Upper lobe of left lung (tissue), 6 donors: ENCODE data around the gene CHKA. TPM values are rescaled to one million over a fixed set of nuclear protein-coding genes. Genes with fewer than 3 reads are reported as not detected.
"Not testable (repeated sequence)": the region's sequence is repeated elsewhere in the genome, so short reads cannot be mapped to it uniquely, and the experiment has no call there.

ENCODE experiments used
- ATAC-seq, 2 donors: fragments of 200-7000 bp; cut with Tn5 transposase; one replicate each; pipeline ENCODE4 v1.9.1; 2022; ENCODE audit warnings: mild to moderate bottlenecking in 2 of 2, moderate library complexity in 2 of 2; ENCODE audit not compliant: low FRiP score in 2 of 2
- DNase-seq, 2 donors: peaks; one replicate each; pipeline ENCODE4 v3.0.0-alpha.2; 2019 to 2020
- H3K27ac ChIP-seq, 4 donors: fragments of 200-600 bp; sonication (generic); one replicate each; pipeline ENCODE4 v1.5.1; 2016 to 2019
- H3K27me3 ChIP-seq, 4 donors: fragments of 200-600 bp; sonication (generic); one replicate each; pipeline ENCODE4 v1.5.1; 2017 to 2019
- H3K36me3 ChIP-seq, 4 donors: fragments of 200-600 bp; sonication (generic); one replicate each; pipeline ENCODE4 v1.5.1; 2016 to 2019
- H3K4me1 ChIP-seq, 4 donors: fragments of 200-600 bp; sonication (generic); one replicate each; pipeline ENCODE4 v1.5.1; 2018 to 2019
- H3K4me3 ChIP-seq, 4 donors: fragments of 200-600 bp; sonication (generic); one replicate each; pipeline ENCODE4 v1.5.1; 2017 to 2019; ENCODE audit warnings: mild to moderate bottlenecking in 2 of 4, moderate library complexity in 1 of 4
- H3K9me3 ChIP-seq, 4 donors: fragments of 200-600 bp; sonication (generic); one replicate each; pipeline ENCODE4 v1.5.1; 2018 to 2019
- EP300 ChIP-seq, 4 donors: sonication (generic); formaldehyde crosslinking; IDR thresholded peaks; one replicate each; pipeline ENCODE4 v1.5.1; 2017; ENCODE audit warnings: antibody characterized with exemption in 4 of 4, control low read depth in 2 of 4
- POLR2A ChIP-seq, 4 donors: fragments of 450-650 bp; IDR thresholded peaks; one replicate each; pipeline ENCODE4 v1.5.1; 2016 to 2017; ENCODE audit warnings: antibody characterized with exemption in 4 of 4, mild to moderate bottlenecking in 2 of 4
- POLR2AphosphoS5 ChIP-seq, 2 donors: sonication (generic); formaldehyde crosslinking; IDR thresholded peaks; one replicate each; pipeline ENCODE4 v1.5.1; 2017; ENCODE audit warnings: antibody characterized with exemption in 2 of 2
- WGBS, 2 donors: methylation state at CpG; one replicate each; pipeline ENCODE4 v1.1.5; 2017 to 2018; 5-methylcytosine and 5-hydroxymethylcytosine counted together
- total RNA-seq, 6 donors: library from RNA; depleted of rRNA in 4 of 6; stranded (reverse); fragments of >200 nt in 4 of 6; gene quantifications; one replicate each; pipeline versions ENCODE4 v1.1.0 to v1.2.1, GENCODE V29; 2016 to 2021
- TF ChIP-seq, protein P1 (sequence below), 6 experiments: fragments of 450-650 bp in 4 of 6; fragments of 200-600 bp in 2 of 6; sonication (generic) in 2 of 6; IDR thresholded peaks; one replicate each; pipeline ENCODE4 v1.5.1; 2016 to 2019; ENCODE audit warnings: antibody characterized with exemption in 6 of 6
- donor health status: DM: no; HTN: no; CAD: no; lungs with moderate emphysema.
- donor health status: DM: no; HTN: yes; CAD: no; lungs with severe emphysema.

The CHKA gene
- total RNA-seq, 6 donors from 2014 or later: 34.5 to 128 (median 59.1) TPM

DNA sequence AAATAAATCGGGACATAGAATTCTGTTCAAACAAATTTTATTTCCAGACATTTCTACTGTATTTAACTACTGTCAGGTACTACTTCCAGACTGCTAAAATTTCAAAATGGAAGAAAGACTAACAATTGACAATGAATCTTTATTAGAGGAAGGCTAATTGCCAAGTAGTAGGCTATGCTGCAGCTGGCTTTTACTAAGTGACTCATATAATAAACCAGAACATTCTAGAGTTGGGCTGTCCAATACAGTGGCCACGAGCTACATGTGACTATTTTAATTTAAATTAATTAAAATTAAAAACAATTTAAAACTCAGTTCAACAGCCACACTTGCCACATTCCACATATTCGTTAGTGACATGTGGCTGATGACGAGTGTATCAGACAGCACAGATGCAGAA lies 27.6 kb downstream of the CHKA start:
- no peaks in the 10 kb centered on the region for H3K27me3 ChIP-seq
- no peak for ATAC-seq
- no peak for DNase-seq
- H3K4me3 ChIP-seq: no peak overlapping the region
- H3K9me3 ChIP-seq: no peaks in the 10 kb centered on the region
- peaks cover 12 to 29% (median 20%) of the 10 kb centered on the region in 4 donors for H3K4me1 ChIP-seq
- no peaks in the 10 kb centered on the region for H3K36me3 ChIP-seq
- TF ChIP-seq POLR2AphosphoS5 (IDR thresholded peaks at IDR 0.05): no peak
- no peak overlapping the region for H3K27ac ChIP-seq
- 93 to 95% methylated on average over 4 of the region's 4 CpGs for whole genome bisulfite sequencing, 2 donors

DNA sequence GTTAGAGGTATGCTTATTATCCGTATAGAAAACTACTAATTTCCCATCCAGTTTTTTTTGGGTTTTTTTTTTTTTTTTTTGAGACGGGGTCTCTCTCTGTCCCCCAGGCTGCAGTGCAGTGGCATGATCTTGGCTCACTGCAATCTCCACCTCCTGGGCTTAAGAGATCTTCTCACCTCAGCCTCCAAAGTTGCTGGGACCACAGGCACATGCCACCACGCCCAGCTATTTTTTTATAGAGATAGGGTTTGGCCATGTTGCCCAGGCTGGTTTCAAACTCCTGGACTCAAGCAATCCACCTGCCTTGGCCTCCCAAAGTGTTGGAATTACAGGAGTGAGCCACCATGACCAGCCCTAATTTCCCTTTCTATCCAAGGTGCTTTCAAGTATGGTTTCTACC lies 28.2 kb downstream of the CHKA start:
- not testable (repeated sequence) for DNase-seq, H3K36me3 ChIP-seq, H3K9me3 ChIP-seq, H3K4me3 ChIP-seq, H3K27ac ChIP-seq, ATAC-seq, H3K27me3 ChIP-seq
- H3K4me1 ChIP-seq: peaks cover 12 to 26% (median 18%) of the 10 kb centered on the region in 4 donors
- 89 to 93% methylated on average over 3 of the region's 3 CpGs for WGBS, 2 donors

DNA sequence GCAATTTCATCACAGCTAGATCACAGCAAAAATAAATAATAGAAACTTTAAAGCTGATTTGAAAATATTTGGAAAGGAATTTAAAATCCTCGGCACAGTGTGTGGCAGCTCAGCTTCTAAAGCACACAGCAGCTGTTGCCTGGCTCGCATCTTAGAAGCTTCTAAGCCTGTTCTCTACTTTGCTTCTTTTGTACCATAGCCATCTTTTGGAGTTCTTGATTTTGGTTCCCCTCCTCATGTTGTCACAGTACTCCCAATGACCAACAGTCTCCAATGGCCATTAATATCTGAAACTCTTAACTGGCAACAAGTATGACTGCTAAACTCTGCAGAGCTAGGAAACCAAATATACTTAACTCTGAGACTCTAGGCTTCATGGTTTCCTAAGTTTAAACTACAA lies 28.8 kb downstream of the CHKA start:
- WGBS, 2 donors: 84 to 94% methylated on average over 2 of the region's 2 CpGs
- DNase-seq (no peak), ATAC-seq (no peak)
- peaks cover 12 to 26% (median 18%) of the 10 kb centered on the region in 4 donors for H3K4me1 ChIP-seq
- H3K27ac ChIP-seq: no peak overlapping the region
- no peaks in the 10 kb centered on the region for H3K27me3 ChIP-seq
- no peak overlapping the region for H3K4me3 ChIP-seq
- TF ChIP-seq, protein P1, sequence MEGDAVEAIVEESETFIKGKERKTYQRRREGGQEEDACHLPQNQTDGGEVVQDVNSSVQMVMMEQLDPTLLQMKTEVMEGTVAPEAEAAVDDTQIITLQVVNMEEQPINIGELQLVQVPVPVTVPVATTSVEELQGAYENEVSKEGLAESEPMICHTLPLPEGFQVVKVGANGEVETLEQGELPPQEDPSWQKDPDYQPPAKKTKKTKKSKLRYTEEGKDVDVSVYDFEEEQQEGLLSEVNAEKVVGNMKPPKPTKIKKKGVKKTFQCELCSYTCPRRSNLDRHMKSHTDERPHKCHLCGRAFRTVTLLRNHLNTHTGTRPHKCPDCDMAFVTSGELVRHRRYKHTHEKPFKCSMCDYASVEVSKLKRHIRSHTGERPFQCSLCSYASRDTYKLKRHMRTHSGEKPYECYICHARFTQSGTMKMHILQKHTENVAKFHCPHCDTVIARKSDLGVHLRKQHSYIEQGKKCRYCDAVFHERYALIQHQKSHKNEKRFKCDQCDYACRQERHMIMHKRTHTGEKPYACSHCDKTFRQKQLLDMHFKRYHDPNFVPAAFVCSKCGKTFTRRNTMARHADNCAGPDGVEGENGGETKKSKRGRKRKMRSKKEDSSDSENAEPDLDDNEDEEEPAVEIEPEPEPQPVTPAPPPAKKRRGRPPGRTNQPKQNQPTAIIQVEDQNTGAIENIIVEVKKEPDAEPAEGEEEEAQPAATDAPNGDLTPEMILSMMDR (IDR thresholded peaks at IDR 0.05): no peak
- TF ChIP-seq POLR2A (IDR thresholded peaks at IDR 0.05) (no peak), EP300 (IDR thresholded peaks at IDR 0.05) (no peak), POLR2AphosphoS5 (IDR thresholded peaks at IDR 0.05) (no peak)
- H3K36me3 ChIP-seq: no peaks in the 10 kb centered on the region
- H3K9me3 ChIP-seq: no peaks in the 10 kb centered on the region

DNA sequence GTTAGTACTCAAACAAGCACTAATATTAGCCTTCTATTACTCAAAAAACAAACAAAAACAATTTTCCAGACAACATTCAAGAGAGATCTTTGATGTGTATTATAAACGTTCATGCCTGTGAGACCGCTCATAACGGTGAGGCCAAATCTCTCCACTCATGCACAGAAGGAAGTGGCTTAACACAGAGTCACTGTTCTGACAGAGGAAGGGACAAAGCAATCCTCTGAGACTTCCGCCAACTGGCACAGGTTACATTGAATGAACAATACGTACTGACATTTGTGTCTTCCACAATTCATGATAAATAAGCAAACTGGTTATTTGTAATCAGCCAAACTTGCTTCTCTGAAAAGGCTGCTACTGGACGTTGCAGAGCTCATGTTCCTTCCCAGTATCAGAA lies 30.5 kb downstream of the CHKA start:
- TF ChIP-seq, protein P1 (IDR thresholded peaks at IDR 0.05): no peak
- no peak for TF ChIP-seq POLR2A (IDR thresholded peaks at IDR 0.05)
- TF ChIP-seq EP300 (IDR thresholded peaks at IDR 0.05): no peak
- TF ChIP-seq POLR2AphosphoS5 (IDR thresholded peaks at IDR 0.05): no peak
- peak overlapping the region; percentile 36 to 82 (median 55) for H3K27ac ChIP-seq
- no peaks in the 10 kb centered on the region for H3K36me3 ChIP-seq
- H3K4me3 ChIP-seq: no peak overlapping the region
- DNase-seq (peak in 1 of 2 donors; percentile 64), ATAC-seq (peak; percentile 56 to 66)
- peaks cover 12 to 26% (median 18%) of the 10 kb centered on the region in 4 donors for H3K4me1 ChIP-seq
- no peaks in the 10 kb centered on the region for H3K9me3 ChIP-seq
- 32 to 37% methylated on average over 6 of the region's 6 CpGs for WGBS, 2 donors
- no peaks in the 10 kb centered on the region for H3K27me3 ChIP-seq

DNA sequence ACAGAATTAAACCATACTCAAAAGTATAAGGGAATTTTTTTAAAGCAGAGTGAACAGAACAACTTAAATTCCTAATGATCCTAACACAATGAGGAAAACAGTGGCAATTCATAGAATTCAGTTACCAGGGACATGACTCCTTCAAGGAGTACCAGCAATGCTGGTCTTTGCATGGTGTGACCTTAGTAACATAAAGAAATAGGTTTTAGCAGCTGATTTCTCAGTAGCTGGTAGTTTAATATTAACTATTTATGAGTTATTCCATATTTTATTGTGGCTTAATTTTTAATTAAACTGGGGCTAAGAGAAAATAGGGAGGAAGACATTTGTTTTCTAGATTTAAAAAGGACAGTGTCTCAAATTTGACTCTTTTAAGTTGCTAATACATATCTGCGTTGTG lies 30.9 kb downstream of the CHKA start:
- no peak overlapping the region for H3K4me3 ChIP-seq
- no peak for ATAC-seq
- H3K4me1 ChIP-seq: peaks cover 12 to 26% (median 18%) of the 10 kb centered on the region in 4 donors
- 50 to 65% methylated on average over 1 of the region's 1 CpG for WGBS, 2 donors
- no peaks in the 10 kb centered on the region for H3K9me3 ChIP-seq
- H3K36me3 ChIP-seq: no peaks in the 10 kb centered on the region
- TF ChIP-seq POLR2AphosphoS5 (IDR thresholded peaks at IDR 0.05) (no peak), EP300 (IDR thresholded peaks at IDR 0.05) (no peak), POLR2A (IDR thresholded peaks at IDR 0.05) (no peak)
- TF ChIP-seq, protein P1 (IDR thresholded peaks at IDR 0.05): no peak
- no peak for DNase-seq
- H3K27me3 ChIP-seq: no peaks in the 10 kb centered on the region
- peak overlapping the region; percentile 36 to 82 (median 55) for H3K27ac ChIP-seq

DNA sequence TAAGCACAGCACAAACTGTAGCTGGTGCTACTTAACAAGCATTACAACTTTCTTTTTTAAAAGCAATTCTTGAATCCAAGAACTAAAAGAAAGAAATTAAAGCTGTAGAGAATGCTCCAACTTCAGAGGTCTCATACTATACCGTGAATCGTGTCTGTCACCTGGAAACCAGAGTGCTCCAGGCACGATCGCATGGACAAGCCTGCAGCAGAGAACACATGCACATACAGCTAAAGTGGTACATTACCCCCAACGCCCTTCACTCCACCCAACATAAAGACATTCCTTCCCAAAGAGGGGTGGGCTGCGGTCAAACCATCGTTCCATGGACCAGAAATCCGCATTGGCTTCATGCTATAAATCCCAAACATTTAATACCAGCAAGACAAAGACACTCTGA lies 31.5 kb downstream of the CHKA start:
- H3K27ac ChIP-seq: peak overlapping the region in 2 of 4 donors; percentile 6 to 67
- WGBS, 2 donors: 81 to 82% methylated on average over 8 of the region's 8 CpGs
- TF ChIP-seq, protein P1 (IDR thresholded peaks at IDR 0.05): no peak
- TF ChIP-seq EP300 (IDR thresholded peaks at IDR 0.05): no peak
- TF ChIP-seq POLR2AphosphoS5 (IDR thresholded peaks at IDR 0.05): no peak
- TF ChIP-seq POLR2A (IDR thresholded peaks at IDR 0.05): no peak

More for the DNA sequence above, 31.5 kb downstream of the CHKA start:
- ATAC-seq (no peak), DNase-seq (no peak)
- H3K27me3 ChIP-seq: no peaks in the 10 kb centered on the region
- no peak overlapping the region for H3K4me3 ChIP-seq
- H3K4me1 ChIP-seq: peaks cover 12 to 26% (median 18%) of the 10 kb centered on the region in 4 donors
- H3K36me3 ChIP-seq: no peaks in the 10 kb centered on the region
- H3K9me3 ChIP-seq: no peaks in the 10 kb centered on the region
